Mesenchymal stem cell (in vitro differentiated cells and primary cell): ENCODE data around the gene APOL1.

Source experiments
- DNase-seq: peaks from one replicate; pipeline ENCODE4 v3.0.0-alpha.2; 2013
- H2AFZ ChIP-seq: one replicate; pipeline ENCODE4 v1.6.1; 2013; ENCODE audit warnings: low read depth, mild to moderate bottlenecking, control low read depth, inconsistent platforms, low read length, moderate library complexity
- H2AK5ac ChIP-seq: 2 replicates; pipeline ENCODE4 v1.6.1; 2013; ENCODE audit warnings: low read length, moderate library complexity, mild to moderate bottlenecking, inconsistent platforms; ENCODE audit not compliant: severe bottlenecking
- H2BK120ac ChIP-seq: one replicate; pipeline ENCODE4 v1.6.1; 2013; ENCODE audit warnings: low read depth, mild to moderate bottlenecking, inconsistent platforms, low read length, moderate library complexity
- H2BK12ac ChIP-seq, 2 experiments: one replicate each; pipeline ENCODE4 v1.6.1; 2013; ENCODE audit warnings: inconsistent platforms in 2 of 2, low read length in 2 of 2, mild to moderate bottlenecking in 2 of 2, moderate library complexity in 2 of 2, control low read depth in 1 of 2
- H2BK15ac ChIP-seq: one replicate; pipeline ENCODE4 v1.6.1; 2013; ENCODE audit warnings: mild to moderate bottlenecking, low read depth, inconsistent platforms; ENCODE audit not compliant: poor library complexity, severe bottlenecking
- H2BK5ac ChIP-seq: 2 replicates; pipeline ENCODE4 v1.6.1; 2013; ENCODE audit warnings: low read depth, mild to moderate bottlenecking, low read length, control low read depth, inconsistent platforms; ENCODE audit not compliant: poor library complexity, severe bottlenecking
- H3K14ac ChIP-seq, 2 experiments: one replicate each; pipeline ENCODE4 v1.6.1; 2013; ENCODE audit warnings: inconsistent platforms in 2 of 2, low read length in 2 of 2, control low read depth in 1 of 2, mild to moderate bottlenecking in 1 of 2, moderate library complexity in 1 of 2
- H3K18ac ChIP-seq, 2 experiments: one replicate each; pipeline ENCODE4 v1.6.1; 2013; ENCODE audit warnings: inconsistent platforms in 2 of 2, low read length in 2 of 2, control low read depth in 1 of 2, low read depth in 1 of 2, mild to moderate bottlenecking in 1 of 2
- H3K23ac ChIP-seq, 2 experiments: one replicate each; pipeline ENCODE4 v1.6.1; 2013; ENCODE audit warnings: inconsistent platforms in 2 of 2, low read length in 2 of 2, mild to moderate bottlenecking in 2 of 2, moderate library complexity in 2 of 2, control low read depth in 1 of 2
- H3K27ac ChIP-seq: 2 replicates; pipeline ENCODE4 v1.5.1; 2013; ENCODE audit warnings: mild to moderate bottlenecking, moderate library complexity, low read length, control low read depth, inconsistent platforms; ENCODE audit not compliant: poor library complexity, severe bottlenecking
- H3K27me3 ChIP-seq, 2 experiments: 2 replicates each; pipeline versions ENCODE4 v1.6.1 to v1.7.0; 2013; ENCODE audit warnings: low read length in 2 of 2, mild to moderate bottlenecking in 2 of 2, moderate library complexity in 2 of 2, control low read depth in 1 of 2, inconsistent platforms in 1 of 2; ENCODE audit not compliant: control insufficient read depth in 1 of 2, insufficient read depth in 1 of 2
- H3K36me3 ChIP-seq, 2 experiments: 2 replicates each; pipeline versions ENCODE4 v1.6.1 to v1.7.0; 2013; ENCODE audit warnings: low read length in 2 of 2, control low read depth in 1 of 2, inconsistent platforms in 1 of 2, low read depth in 1 of 2, mild to moderate bottlenecking in 1 of 2; ENCODE audit not compliant: insufficient read depth in 2 of 2, control insufficient read depth in 1 of 2
- H3K4ac ChIP-seq, 2 experiments: one replicate each; pipeline ENCODE4 v1.6.1; 2013; ENCODE audit warnings: inconsistent platforms in 2 of 2, low read length in 2 of 2, mild to moderate bottlenecking in 2 of 2, moderate library complexity in 2 of 2, control low read depth in 1 of 2, low read depth in 1 of 2
- H3K4me1 ChIP-seq: 2 replicates; pipeline ENCODE4 v1.6.1; 2013; ENCODE audit warnings: low read depth, low read length, control low read depth; ENCODE audit not compliant: control insufficient read depth, insufficient read depth
- H3K4me2 ChIP-seq: 2 replicates; pipeline ENCODE4 v1.6.1; 2013; ENCODE audit warnings: low read length, mild to moderate bottlenecking, inconsistent platforms; ENCODE audit not compliant: poor library complexity, severe bottlenecking
- H3K4me3 ChIP-seq, 2 experiments: 2 replicates each; pipeline versions ENCODE4 v1.5.1 to v1.7.0; 2013; ENCODE audit warnings: low read length in 2 of 2, mild to moderate bottlenecking in 2 of 2, control low read depth in 1 of 2, low read depth in 1 of 2; ENCODE audit not compliant: insufficient read depth in 1 of 2
- H3K79me1 ChIP-seq: replicated peaks from 2 replicates; pipeline ENCODE4 v1.6.1; 2013; ENCODE audit warnings: mild to moderate bottlenecking, control low read depth, low read length, inconsistent platforms; ENCODE audit not compliant: poor library complexity, severe bottlenecking
- H3K9ac ChIP-seq: 2 replicates; pipeline ENCODE4 v1.7.0; 2013; ENCODE audit warnings: mild to moderate bottlenecking, low read length, moderate library complexity
- H3K9me3 ChIP-seq: 2 replicates; pipeline ENCODE4 v1.7.0; 2013; ENCODE audit warnings: mild to moderate bottlenecking, low read length; ENCODE audit not compliant: control insufficient read depth
- H4K8ac ChIP-seq: one replicate; pipeline ENCODE4 v1.6.1; 2013; ENCODE audit warnings: inconsistent platforms, mild to moderate bottlenecking, low read length, moderate library complexity
- H4K91ac ChIP-seq: one replicate; pipeline ENCODE4 v1.6.1; 2013; ENCODE audit warnings: mild to moderate bottlenecking, low read length, inconsistent platforms
- WGBS: methylation state at CpG from one replicate; pipeline ENCODE4 v1.1.7; 2013; ENCODE audit warnings: mixed read lengths; 5-methylcytosine and 5-hydroxymethylcytosine counted together

APOL1 gene

DNA sequence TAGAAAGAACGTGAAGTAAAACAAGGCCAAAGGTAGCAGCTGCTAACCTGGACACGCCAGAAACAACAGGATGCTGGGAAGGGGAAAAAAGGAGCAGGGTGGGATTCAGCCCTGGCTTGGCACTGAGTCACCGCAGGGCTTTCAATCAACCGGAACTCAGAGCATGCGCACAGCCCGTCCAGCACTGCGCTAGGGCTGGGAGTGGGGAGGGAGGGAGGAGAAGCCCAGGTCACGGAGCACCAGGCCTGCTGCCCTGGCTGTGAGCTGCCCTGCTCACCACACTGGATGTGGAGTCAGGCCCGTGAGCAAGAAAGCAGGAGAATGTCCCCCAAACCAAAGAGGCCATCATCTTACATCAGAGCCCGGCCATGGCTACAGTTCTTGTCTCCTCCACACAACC, 51.5 kb downstream of the APOL1 start:
- H3K4ac ChIP-seq = no peak overlapping the region
- H3K9me3 ChIP-seq = no peaks in the 10 kb centered on the region
- H3K27ac ChIP-seq = peak overlapping the region; percentile 61
- no peak overlapping the region for H2BK15ac ChIP-seq
- no peak overlapping the region for H4K91ac ChIP-seq
- no peak overlapping the region for H3K4me3 ChIP-seq
- no peak overlapping the region for H3K23ac ChIP-seq
- H3K18ac ChIP-seq = peak overlapping the region in 1 of 2 experiments; percentile 64
- no peak overlapping the region for H3K14ac ChIP-seq
- no peak overlapping the region for H3K4me2 ChIP-seq
- no peak overlapping the region for H2AK5ac ChIP-seq
- H3K36me3 ChIP-seq = peaks cover 93 to 97% of the 10 kb centered on the region in 2 experiments
- no peak overlapping the region for H2AFZ ChIP-seq
- H3K27me3 ChIP-seq = no peaks in the 10 kb centered on the region
- WGBS = 56% methylated on average over 10 of the region's 10 CpGs
- H2BK5ac ChIP-seq = no peak overlapping the region
- no peak overlapping the region for H4K8ac ChIP-seq
- no peak overlapping the region for H2BK120ac ChIP-seq
- no peak overlapping the region for H3K9ac ChIP-seq
- H3K79me1 ChIP-seq = peaks cover 3% of the 10 kb centered on the region
- peak overlapping the region in 1 of 2 experiments; percentile 11 for H2BK12ac ChIP-seq
- DNase-seq = peak; percentile 61
- H3K4me1 ChIP-seq = peaks cover 43% of the 10 kb centered on the region

DNA sequence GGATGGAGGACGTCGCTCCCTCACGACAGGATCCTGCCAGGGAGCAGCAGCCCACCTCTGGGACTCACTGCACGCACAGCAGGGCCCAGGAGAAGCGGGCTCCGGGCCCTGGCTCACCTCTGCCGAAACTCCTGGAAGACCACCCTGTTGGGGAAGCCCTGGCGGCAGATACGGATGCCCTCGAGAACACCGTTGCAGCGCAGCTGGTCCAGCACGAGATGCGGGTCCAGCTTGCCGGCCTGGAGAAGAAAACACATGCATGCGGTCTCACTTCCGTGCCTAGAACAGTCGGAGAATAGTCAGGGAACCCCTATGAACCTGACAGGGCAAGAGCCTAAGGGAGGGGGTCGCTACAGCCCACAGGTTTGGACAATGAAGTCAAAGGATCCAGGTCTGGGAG, 52.9 kb downstream of the APOL1 start:
- Histone ChIP-seq H3K9me3 (no peaks in the 10 kb centered on the region), H3K9ac (no peak overlapping the region), H3K18ac (no peak overlapping the region), H3K23ac (no peak overlapping the region), H2BK120ac (no peak overlapping the region), H3K79me1 (peaks cover 3% of the 10 kb centered on the region), H2BK15ac (no peak overlapping the region), H2AFZ (no peak overlapping the region), H4K91ac (no peak overlapping the region), H3K4me2 (no peak overlapping the region), H3K4me3 (no peak overlapping the region), H2AK5ac (no peak overlapping the region), H3K27me3 (no peaks in the 10 kb centered on the region), H2BK12ac (no peak overlapping the region), H2BK5ac (no peak overlapping the region), H3K14ac (peak overlapping the region in 1 of 2 experiments; percentile 53), H3K4me1 (peaks cover 34% of the 10 kb centered on the region), H3K27ac (peak overlapping the region; percentile 61), H3K4ac (no peak overlapping the region), H3K36me3 (peaks cover 90 to 94% of the 10 kb centered on the region in 2 experiments), H4K8ac (peak overlapping the region; percentile 9)
- no peak for DNase-seq
- 97% methylated on average over 19 of the region's 19 CpGs for WGBS

DNA sequence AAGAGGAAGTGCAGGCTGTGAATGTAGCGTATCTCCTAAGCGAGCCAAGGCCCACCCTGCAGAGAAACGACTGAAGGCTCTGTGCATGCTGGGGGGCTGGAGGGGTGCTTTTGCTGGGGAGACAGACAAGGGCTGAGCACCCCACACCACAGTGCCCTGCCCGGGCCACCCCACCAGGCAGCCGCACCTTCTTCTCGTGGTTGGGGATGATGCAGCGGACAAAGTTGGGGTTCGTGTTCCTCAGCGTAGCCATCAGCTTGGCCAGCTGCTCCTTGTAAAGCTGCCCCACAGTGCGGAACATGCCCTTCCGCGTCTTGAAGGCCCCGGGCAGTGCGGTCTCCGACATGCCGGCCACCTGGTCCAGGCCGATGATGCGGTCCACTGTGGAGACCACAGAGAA, 53.3 kb downstream of the APOL1 start:
- 91% methylated on average over 18 of the region's 18 CpGs for WGBS
- Histone ChIP-seq H3K9ac (no peak overlapping the region), H2AK5ac (no peak overlapping the region)

DNA sequence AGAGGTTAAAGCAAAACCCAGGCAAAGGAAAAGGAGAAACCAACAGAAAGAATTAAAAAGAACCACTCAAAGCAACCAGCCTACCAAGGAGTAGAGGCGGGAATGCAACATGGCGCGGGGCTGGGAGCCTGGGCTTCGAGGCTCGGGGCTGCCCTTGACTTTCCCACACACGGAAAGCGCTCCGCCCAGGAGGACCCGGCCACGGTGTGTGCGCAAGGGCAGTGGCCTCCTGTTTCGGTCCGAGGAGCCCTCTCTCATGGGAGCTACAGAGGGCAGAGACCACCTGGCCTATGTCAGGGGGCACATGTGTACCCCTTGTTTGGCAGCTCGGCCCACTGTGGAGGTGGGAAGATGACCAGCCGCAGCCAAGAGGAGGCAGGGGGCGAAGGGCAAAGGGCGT, 55.9 kb downstream of the APOL1 start:
- no peaks in the 10 kb centered on the region for H3K9me3 ChIP-seq
- no peak overlapping the region for H3K4ac ChIP-seq
- no peak overlapping the region for H4K8ac ChIP-seq
- H2AK5ac ChIP-seq = no peak overlapping the region
- H3K23ac ChIP-seq = peak overlapping the region in 1 of 2 experiments; percentile 0
- 88% methylated on average over 17 of the region's 17 CpGs for WGBS
- H2BK15ac ChIP-seq = no peak overlapping the region
- H3K4me3 ChIP-seq = no peak overlapping the region
- H3K4me1 ChIP-seq = peaks cover 31% of the 10 kb centered on the region
- H2AFZ ChIP-seq = no peak overlapping the region
- peaks cover 2% of the 10 kb centered on the region for H3K79me1 ChIP-seq
- peaks cover 86 to 89% of the 10 kb centered on the region in 2 experiments for H3K36me3 ChIP-seq
- no peak overlapping the region for H4K91ac ChIP-seq
- peak overlapping the region in 1 of 2 experiments; percentile 13 for H3K18ac ChIP-seq
- no peak overlapping the region for H2BK120ac ChIP-seq
- no peak overlapping the region for H3K14ac ChIP-seq
- no peak overlapping the region for H2BK12ac ChIP-seq
- H3K27ac ChIP-seq = peak overlapping the region; percentile 9
- DNase-seq = no peak
- H3K9ac ChIP-seq = no peak overlapping the region
- H3K4me2 ChIP-seq = no peak overlapping the region
- H3K27me3 ChIP-seq = no peaks in the 10 kb centered on the region
- H2BK5ac ChIP-seq = no peak overlapping the region

More for the DNA sequence above, 53.3 kb downstream of the APOL1 start:
- no peak overlapping the region for H4K91ac ChIP-seq
- H3K4me3 ChIP-seq = no peak overlapping the region
- H3K23ac ChIP-seq = no peak overlapping the region
- H3K18ac ChIP-seq = no peak overlapping the region
- H3K4ac ChIP-seq = no peak overlapping the region
- H3K14ac ChIP-seq = no peak overlapping the region
- peaks cover 90 to 94% of the 10 kb centered on the region in 2 experiments for H3K36me3 ChIP-seq
- peaks cover 36% of the 10 kb centered on the region for H3K4me1 ChIP-seq
- H2BK120ac ChIP-seq = no peak overlapping the region
- H4K8ac ChIP-seq = peak overlapping the region; percentile 28
- no peak for DNase-seq
- no peak overlapping the region for H2BK5ac ChIP-seq
- no peak overlapping the region for H3K27ac ChIP-seq
- H2AFZ ChIP-seq = no peak overlapping the region
- peaks cover 3% of the 10 kb centered on the region for H3K79me1 ChIP-seq
- H2BK15ac ChIP-seq = no peak overlapping the region
- H2BK12ac ChIP-seq = no peak overlapping the region
- H3K9me3 ChIP-seq = no peaks in the 10 kb centered on the region
- H3K4me2 ChIP-seq = no peak overlapping the region
- no peaks in the 10 kb centered on the region for H3K27me3 ChIP-seq
